Lung microvascular endothelial cell (primary cell): ENCODE data around the gene OPN5. TPM values are rescaled to one million over a fixed set of nuclear protein-coding genes. Genes with fewer than 3 reads are reported as not detected.
"Not testable (repeated sequence)": the region's sequence is repeated elsewhere in the genome, so short reads cannot be mapped to it uniquely, and the experiment has no call there.

Source experiments
- DNase-seq, 2 donors: peaks; one replicate each; pipeline versions ENCODE4 v3.0.0 to v3.0.0-alpha.2; 2010; ENCODE audit warnings: low read depth in 2 of 2
- total RNA-seq: library from RNA; depleted of rRNA; stranded (reverse); fragments of >200 nt; gene quantifications from 2 replicates; pipeline ENCODE4 v1.2.1, GENCODE V29; 2014

OPN5 gene
- total RNA-seq, result not detected in 2 replicates

- DNase-seq, result no peak
These were observed at the start of gene OPN5 for GRCh38 chr6:47781732-47782131. OPN5 (plus strand) TSS chr6:47782032; CDS start chr6:47782067, 35 bp downstream.

- DNase-seq, result peak; percentile 29 to 59
These were observed 47.8 kb upstream of the OPN5 start for GRCh38 chr6:47733879-47734558.

GRCh38 chr6:47734831-47735481 lies 46.9 kb upstream of the OPN5 start:
- no peak for DNase-seq

- no peak for DNase-seq
These were observed 45.6 kb upstream of the OPN5 start for GRCh38 chr6:47736083-47736700.

- no peak for DNase-seq
These were observed 44.4 kb upstream of the OPN5 start for GRCh38 chr6:47737406-47737805.

- no peak for DNase-seq
These were observed 41.1 kb upstream of the OPN5 start for GRCh38 chr6:47740714-47741113.

- peak in 1 of 2 donors; percentile 43 for DNase-seq
These were observed 40.0 kb upstream of the OPN5 start for GRCh38 chr6:47741807-47742206.

GRCh38 chr6:47743744-47744143 lies 38.1 kb upstream of the OPN5 start:
- DNase-seq, result peak in 1 of 2 donors; percentile 79

- not testable (repeated sequence) for DNase-seq
These were observed 36.6 kb upstream of the OPN5 start for GRCh38 chr6:47745269-47745668.

GRCh38 chr6:47749757-47750156 lies 32.1 kb upstream of the OPN5 start:
- no peak for DNase-seq

GRCh38 chr6:47752801-47753200 lies 29.0 kb upstream of the OPN5 start:
- no peak for DNase-seq

- DNase-seq, result no peak
These were observed 22.5 kb upstream of the OPN5 start for GRCh38 chr6:47759364-47759763.

- DNase-seq, result no peak
These were observed 19.3 kb upstream of the OPN5 start for GRCh38 chr6:47762502-47762901.

- no peak for DNase-seq
These were observed 15.4 kb upstream of the OPN5 start for GRCh38 chr6:47766445-47766844.

GRCh38 chr6:47767102-47767501 lies 14.7 kb upstream of the OPN5 start:
- DNase-seq, result no peak

GRCh38 chr6:47769982-47770381 lies 11.8 kb upstream of the OPN5 start:
- DNase-seq, result no peak

GRCh38 chr6:47772359-47772758 lies 9.5 kb upstream of the OPN5 start:
- no peak for DNase-seq

- DNase-seq, result no peak
These were observed 8.8 kb upstream of the OPN5 start for GRCh38 chr6:47773005-47773404.

GRCh38 chr6:47780510-47781356 lies 1.1 kb upstream of the OPN5 start:
- peak; percentile 73 to 80 for DNase-seq

- no peak for DNase-seq
These were observed 3.4 kb downstream of the OPN5 start for GRCh38 chr6:47785182-47785581.

- peak; percentile 53 to 68 for DNase-seq
These were observed 6.0 kb downstream of the OPN5 start for GRCh38 chr6:47787620-47788497.
